ENCODE measurements around the gene TSC22D1.

GRCh38 chr13:44385401-44385800 lies 190.7 kb downstream of the TSC22D1 start:
- TF ChIP-seq CTCF (IDR thresholded peaks at IDR 0.05) (no peak), POLR2A (IDR thresholded peaks at IDR 0.05) (no peak), EP300 (IDR thresholded peaks at IDR 0.05) (no peak)
